Measurements from ENCODE around the gene TTC4. TPM values are rescaled to one million over a fixed set of nuclear protein-coding genes. Genes with fewer than 3 reads are reported as not detected.

The TTC4 gene
- total RNA-seq, 1 experiment from 2014 or later: 25.5 TPM

DNA sequence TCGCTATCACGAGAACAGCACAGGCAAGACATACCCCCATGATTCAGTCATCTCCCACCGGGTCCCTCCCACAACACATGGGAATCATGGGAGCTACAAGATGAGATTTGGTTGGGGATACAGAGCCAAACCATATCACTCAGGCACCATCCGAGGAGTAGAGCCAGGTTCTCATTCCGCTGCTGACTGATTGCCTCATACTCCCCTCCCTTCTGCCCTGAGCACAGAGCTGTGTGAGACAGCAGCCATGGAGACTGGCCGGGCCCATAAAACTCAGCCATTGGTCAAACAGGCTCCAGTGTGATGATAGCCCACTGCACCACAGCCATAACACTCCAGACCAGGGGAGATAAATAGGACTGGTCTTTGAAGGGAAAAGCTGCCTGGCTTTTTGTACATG lies 22.6 kb downstream of the TTC4 start:
- DNase-seq (ENCODE audit: low spot score): no peak
- H3K9me3 ChIP-seq (ENCODE audit: low read depth, low read length, poor library complexity, severe bottlenecking): no peaks in the 10 kb centered on the region
- ChIA-PET CTCF (no interaction called here), POLR2A (ENCODE audit: low non-redundant PET) (no interaction called here)
- no peak for TF ChIP-seq EZH2 (IDR thresholded peaks at IDR 0.05; ENCODE audit: borderline replicate concordance, low read depth, low read length, poor library complexity, severe bottlenecking)
- TF ChIP-seq, protein P1, sequence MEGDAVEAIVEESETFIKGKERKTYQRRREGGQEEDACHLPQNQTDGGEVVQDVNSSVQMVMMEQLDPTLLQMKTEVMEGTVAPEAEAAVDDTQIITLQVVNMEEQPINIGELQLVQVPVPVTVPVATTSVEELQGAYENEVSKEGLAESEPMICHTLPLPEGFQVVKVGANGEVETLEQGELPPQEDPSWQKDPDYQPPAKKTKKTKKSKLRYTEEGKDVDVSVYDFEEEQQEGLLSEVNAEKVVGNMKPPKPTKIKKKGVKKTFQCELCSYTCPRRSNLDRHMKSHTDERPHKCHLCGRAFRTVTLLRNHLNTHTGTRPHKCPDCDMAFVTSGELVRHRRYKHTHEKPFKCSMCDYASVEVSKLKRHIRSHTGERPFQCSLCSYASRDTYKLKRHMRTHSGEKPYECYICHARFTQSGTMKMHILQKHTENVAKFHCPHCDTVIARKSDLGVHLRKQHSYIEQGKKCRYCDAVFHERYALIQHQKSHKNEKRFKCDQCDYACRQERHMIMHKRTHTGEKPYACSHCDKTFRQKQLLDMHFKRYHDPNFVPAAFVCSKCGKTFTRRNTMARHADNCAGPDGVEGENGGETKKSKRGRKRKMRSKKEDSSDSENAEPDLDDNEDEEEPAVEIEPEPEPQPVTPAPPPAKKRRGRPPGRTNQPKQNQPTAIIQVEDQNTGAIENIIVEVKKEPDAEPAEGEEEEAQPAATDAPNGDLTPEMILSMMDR (conservative IDR thresholded peaks at IDR 0.05; ENCODE audit: low read depth, low read length): no peak
- no peaks in the 10 kb centered on the region for H3K4me1 ChIP-seq (ENCODE audit: insufficient read depth, low read length, poor library complexity, severe bottlenecking)
- peaks cover 34% of the 10 kb centered on the region for H3K36me3 ChIP-seq (ENCODE audit: insufficient read depth, low read length, poor library complexity, severe bottlenecking)
- BruUV-seq (replicated peaks): no TSS peak
- H3K27me3 ChIP-seq (replicated peaks; ENCODE audit: insufficient read depth, low read depth, low read length, poor library complexity): no peaks in the 10 kb centered on the region
- no peak overlapping the region for H3K4me3 ChIP-seq (ENCODE audit: low read depth, low read length, poor library complexity, severe bottlenecking)
- intact Hi-C loops (cut with micrococcal nuclease; ENCODE audit: unreplicated experiment): no loop called here
- H3K27ac ChIP-seq (ENCODE audit: low read depth, low read length, poor library complexity, severe bottlenecking): no peak overlapping the region

DNA sequence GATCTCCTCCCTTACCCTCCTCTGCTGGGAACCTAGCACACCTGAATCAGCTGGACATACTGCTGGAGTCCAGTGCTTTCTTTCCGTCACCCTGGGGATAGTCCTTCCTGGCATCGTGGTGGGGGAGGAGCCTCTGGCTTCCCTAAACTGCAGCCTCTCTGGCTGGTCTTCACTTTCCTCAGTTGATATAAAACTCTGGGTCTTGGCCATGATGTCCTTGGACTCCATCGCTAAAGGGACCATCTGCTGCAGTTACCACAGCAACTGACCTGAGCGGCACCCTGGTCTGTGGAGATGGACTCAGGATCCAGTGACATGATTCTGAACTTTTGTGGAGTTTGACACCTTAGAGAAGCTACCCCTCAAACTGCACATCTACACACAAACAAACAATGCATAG lies 25.9 kb downstream of the TTC4 start:
- H3K9me3 ChIP-seq (ENCODE audit: low read depth, low read length, poor library complexity, severe bottlenecking): no peaks in the 10 kb centered on the region
- H3K36me3 ChIP-seq (ENCODE audit: insufficient read depth, low read length, poor library complexity, severe bottlenecking): peaks cover 34% of the 10 kb centered on the region
- H3K27me3 ChIP-seq (replicated peaks; ENCODE audit: insufficient read depth, low read depth, low read length, poor library complexity): no peaks in the 10 kb centered on the region
- CTCF ChIA-PET: no interaction called here
- intact Hi-C loops (cut with micrococcal nuclease; ENCODE audit: unreplicated experiment): no loop called here
- TF ChIP-seq EZH2 (IDR thresholded peaks at IDR 0.05; ENCODE audit: borderline replicate concordance, low read depth, low read length, poor library complexity, severe bottlenecking): no peak
- TF ChIP-seq, protein P1 (conservative IDR thresholded peaks at IDR 0.05; ENCODE audit: low read depth, low read length): no peak
- no peak overlapping the region for H3K27ac ChIP-seq (ENCODE audit: low read depth, low read length, poor library complexity, severe bottlenecking)
- no peak for DNase-seq (ENCODE audit: low spot score)
- POLR2A ChIA-PET (ENCODE audit: low non-redundant PET): no interaction called here
- H3K4me1 ChIP-seq (ENCODE audit: insufficient read depth, low read length, poor library complexity, severe bottlenecking): no peaks in the 10 kb centered on the region
- H3K4me3 ChIP-seq (ENCODE audit: low read depth, low read length, poor library complexity, severe bottlenecking): no peak overlapping the region
- no TSS peak for BruUV-seq (replicated peaks)

DNA sequence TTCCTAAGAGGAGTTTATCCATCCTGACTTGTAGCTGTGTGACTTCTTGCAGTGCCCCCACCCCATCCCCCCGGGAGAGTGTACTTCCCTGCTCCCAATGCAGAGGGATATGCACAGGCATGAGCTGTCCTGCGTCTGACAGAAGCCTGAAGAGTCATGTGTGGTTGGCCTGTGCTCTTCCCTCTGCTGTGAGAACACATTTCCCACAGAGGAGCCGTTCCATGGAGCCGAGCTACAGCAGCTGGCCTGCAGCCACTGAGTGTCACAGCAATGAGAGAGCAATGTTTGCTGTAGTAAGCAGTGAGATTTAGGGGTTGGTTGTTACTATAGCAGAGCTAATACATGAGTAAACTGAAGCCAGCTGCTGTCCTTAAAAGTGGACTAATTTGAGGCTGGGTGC lies 26.6 kb downstream of the TTC4 start:
- peaks cover 27% of the 10 kb centered on the region for H3K36me3 ChIP-seq (ENCODE audit: insufficient read depth, low read length, poor library complexity, severe bottlenecking)
- TF ChIP-seq, protein P1 (conservative IDR thresholded peaks at IDR 0.05; ENCODE audit: low read depth, low read length): no peak
- no peak for TF ChIP-seq EZH2 (IDR thresholded peaks at IDR 0.05; ENCODE audit: borderline replicate concordance, low read depth, low read length, poor library complexity, severe bottlenecking)
- no peaks in the 10 kb centered on the region for H3K27me3 ChIP-seq (replicated peaks; ENCODE audit: insufficient read depth, low read depth, low read length, poor library complexity)
- no peak overlapping the region for H3K27ac ChIP-seq (ENCODE audit: low read depth, low read length, poor library complexity, severe bottlenecking)
- no peak for DNase-seq (ENCODE audit: low spot score)
- no peaks in the 10 kb centered on the region for H3K9me3 ChIP-seq (ENCODE audit: low read depth, low read length, poor library complexity, severe bottlenecking)
- ChIA-PET POLR2A (ENCODE audit: low non-redundant PET) (no interaction called here), CTCF (no interaction called here)
- intact Hi-C loops (cut with micrococcal nuclease; ENCODE audit: unreplicated experiment): no loop called here
- BruUV-seq (replicated peaks): no TSS peak
- H3K4me3 ChIP-seq (ENCODE audit: low read depth, low read length, poor library complexity, severe bottlenecking): no peak overlapping the region
- no peaks in the 10 kb centered on the region for H3K4me1 ChIP-seq (ENCODE audit: insufficient read depth, low read length, poor library complexity, severe bottlenecking)
